ENCODE results near the gene TECTA. TPM values are rescaled to one million over a fixed set of nuclear protein-coding genes. Genes with fewer than 3 reads are reported as not detected.
"Not testable (repeated sequence)": the region's sequence is repeated elsewhere in the genome, so short reads cannot be mapped to it uniquely, and the experiment has no call there.

TECTA gene
- total RNA-seq, 2 donors from 2014 or later = 0.59 to 4.2 TPM

- not testable (repeated sequence) for ATAC-seq, DNase-seq
- intact Hi-C loops (cut with DNase I) = loop anchor here in 1 of 2 donors (10.0 kb wide), 2 partner anchors 160 to 600 kb away; partner anchors contain the start of gene GRIK4
Measured at GRCh38 chr11:121115024-121115423, 14.0 kb downstream of the TECTA start.

DNA sequence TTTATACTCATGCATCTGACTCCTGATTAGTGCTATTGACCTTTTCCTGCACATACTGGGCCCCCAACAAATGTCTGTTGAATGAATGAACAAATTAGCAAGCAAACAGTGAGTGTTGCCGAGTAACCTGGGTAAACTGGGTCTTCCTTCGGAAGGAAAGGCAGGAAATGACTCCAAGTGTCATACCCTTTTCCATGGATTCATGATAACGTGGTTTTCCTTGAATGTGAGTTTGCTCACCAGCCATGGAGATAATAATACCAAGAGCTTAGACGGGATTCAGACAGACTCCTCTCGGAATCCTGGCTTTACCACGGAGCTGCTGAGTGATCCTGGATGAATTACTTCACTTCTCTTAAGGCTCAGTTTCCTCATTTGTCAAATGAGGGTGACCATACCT lies 16.7 kb downstream of the TECTA start:
- DNase-seq (no peak), ATAC-seq (no peak)
- intact Hi-C loops (cut with DNase I) = loop anchor here in 1 of 2 donors (10.0 kb wide), 2 partner anchors 163 to 603 kb away; partner anchors contain the start of gene GRIK4

DNA sequence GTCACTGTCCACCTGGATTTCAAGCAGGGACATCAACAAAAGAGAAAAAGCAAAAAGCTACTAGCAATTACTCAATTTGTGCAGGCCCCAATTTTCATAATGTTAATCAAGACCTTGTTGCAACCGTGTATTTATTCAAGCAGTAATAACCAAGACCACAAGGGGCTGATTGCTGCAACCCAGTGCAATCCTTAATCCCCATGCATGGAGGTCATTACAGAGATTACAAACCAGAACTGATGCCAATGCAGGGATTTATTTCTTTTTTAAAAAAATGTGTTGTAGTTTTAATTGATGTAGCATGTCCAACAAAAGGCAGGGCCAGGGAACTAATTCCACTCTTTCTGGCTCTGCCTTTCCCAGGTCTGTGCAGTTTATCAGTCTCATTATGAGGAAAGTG lies 18.4 kb downstream of the TECTA start:
- intact Hi-C loops (cut with DNase I) = loop anchor here in 1 of 2 donors (10.0 kb wide), 2 partner anchors 165 to 605 kb away; partner anchors contain the start of gene GRIK4
- DNase-seq (no peak), ATAC-seq (peak in 1 of 2 donors; percentile 61)

DNA sequence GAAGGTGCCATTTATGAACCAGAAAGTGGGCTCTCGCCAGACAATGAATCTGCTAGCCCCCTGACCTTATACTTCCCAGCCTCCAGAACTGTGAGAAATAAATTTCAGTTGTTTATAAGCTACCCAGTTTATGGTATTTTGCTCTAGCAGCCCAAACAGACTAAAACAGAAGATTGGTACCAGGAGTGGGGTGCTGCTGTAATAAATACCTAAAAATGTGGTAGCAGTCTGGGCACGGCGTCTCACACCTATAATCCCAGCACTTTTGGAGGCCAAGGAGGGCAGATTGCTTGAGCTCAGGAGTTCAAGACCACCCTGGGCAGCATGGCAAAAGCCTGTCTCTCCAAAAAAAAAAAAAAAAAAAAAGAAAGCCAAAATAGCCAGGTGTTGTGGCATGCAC lies 21.3 kb downstream of the TECTA start:
- intact Hi-C loops (cut with DNase I) = no loop called here
- no peak for ATAC-seq

GRCh38 chr11:121123496-121124069 lies 22.5 kb downstream of the TECTA start:
- ATAC-seq = no peak
- DNase-seq = no peak
- intact Hi-C loops (cut with DNase I) = no loop called here

More for the DNA sequence above, 21.3 kb downstream of the TECTA start:
- DNase-seq = no peak

- ATAC-seq (no peak), DNase-seq (no peak)
- intact Hi-C loops (cut with DNase I) = no loop called here
Measured at GRCh38 chr11:121127809-121128208, 26.8 kb downstream of the TECTA start.

DNA sequence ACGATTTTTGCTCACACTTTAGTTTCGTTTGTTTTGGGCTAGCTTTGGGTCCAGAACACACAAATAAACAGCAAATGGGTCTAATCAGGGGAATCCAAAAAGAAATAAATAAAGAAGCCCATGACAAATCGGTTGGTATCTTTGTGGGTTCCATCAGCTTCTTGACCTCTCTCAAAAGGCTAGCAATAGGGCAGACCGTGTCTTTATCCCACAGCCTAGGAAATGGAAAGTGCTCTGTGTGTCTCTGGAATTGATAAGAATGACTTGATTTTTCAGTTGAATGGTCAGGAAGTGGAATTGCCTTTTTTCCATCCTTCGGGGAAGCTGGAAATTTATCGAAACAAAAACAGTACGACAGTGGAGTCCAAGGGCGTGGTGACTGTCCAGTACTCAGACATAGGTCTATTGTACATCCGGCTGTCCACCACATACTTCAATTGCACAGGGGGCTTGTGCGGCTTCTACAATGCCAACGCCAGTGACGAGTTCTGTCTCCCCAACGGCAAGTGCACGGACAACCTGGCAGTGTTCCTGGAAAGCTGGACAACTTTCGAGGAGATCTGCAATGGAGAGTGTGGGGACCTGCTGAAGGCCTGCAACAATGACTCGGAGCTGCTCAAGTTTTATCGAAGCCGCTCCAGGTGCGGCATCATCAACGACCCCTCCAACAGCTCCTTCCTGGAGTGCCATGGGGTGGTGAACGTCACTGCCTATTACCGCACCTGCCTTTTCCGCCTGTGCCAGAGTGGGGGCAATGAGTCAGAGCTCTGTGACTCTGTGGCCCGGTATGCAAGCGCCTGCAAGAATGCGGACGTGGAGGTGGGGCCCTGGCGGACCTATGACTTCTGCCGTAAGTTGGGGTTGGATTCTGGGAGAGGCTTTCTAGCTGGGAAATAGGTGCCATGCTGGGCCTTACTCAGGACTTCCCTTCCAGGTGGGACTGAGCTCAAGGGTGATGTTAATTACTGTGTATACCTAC lies 28.6 kb downstream of the TECTA start:
- DNase-seq (peak; percentile 51), ATAC-seq (peak in 1 of 2 donors; percentile 52)
- intact Hi-C loops (cut with DNase I) = no loop called here

- intact Hi-C loops (cut with DNase I) = no loop called here
- DNase-seq (no peak), ATAC-seq (no peak)
Measured at GRCh38 chr11:121131656-121132055, 30.6 kb downstream of the TECTA start.

DNA sequence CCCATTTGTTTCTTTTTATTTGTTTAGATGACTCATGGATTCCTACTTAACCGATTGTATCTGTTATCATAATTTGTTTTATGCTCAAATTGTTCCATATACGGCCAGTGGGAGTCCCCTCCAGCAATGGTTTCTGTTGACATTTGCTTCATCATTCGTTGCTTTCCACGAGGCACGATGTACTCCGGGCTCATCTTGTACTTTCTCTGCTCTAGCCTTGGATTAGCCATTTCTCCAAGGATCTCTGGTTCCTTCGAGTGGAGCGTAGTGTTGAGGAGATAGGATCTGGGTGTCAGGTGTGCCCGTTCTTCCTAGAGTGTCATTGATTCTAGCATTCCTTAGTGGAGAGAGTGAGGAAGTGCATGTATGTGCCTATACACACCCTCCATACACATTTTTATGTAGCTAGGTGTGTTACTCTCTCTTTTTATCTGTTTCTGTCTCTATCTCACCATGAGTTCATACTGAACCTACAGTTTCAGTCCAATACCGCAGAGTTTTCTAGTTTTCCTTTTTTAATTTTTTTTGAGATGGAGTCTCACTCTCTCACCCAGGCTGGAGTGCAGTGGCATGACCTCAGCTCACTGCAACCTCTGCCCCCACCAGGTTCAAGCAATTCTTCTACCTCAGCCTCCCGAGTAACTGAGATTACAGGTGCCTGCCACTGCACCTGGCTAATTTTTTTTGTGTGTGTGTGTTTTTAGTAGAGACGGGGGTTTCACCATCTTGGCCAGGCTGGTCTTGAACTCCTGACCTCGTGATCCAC lies 31.4 kb downstream of the TECTA start:
- DNase-seq (no peak), ATAC-seq (no peak)

DNA sequence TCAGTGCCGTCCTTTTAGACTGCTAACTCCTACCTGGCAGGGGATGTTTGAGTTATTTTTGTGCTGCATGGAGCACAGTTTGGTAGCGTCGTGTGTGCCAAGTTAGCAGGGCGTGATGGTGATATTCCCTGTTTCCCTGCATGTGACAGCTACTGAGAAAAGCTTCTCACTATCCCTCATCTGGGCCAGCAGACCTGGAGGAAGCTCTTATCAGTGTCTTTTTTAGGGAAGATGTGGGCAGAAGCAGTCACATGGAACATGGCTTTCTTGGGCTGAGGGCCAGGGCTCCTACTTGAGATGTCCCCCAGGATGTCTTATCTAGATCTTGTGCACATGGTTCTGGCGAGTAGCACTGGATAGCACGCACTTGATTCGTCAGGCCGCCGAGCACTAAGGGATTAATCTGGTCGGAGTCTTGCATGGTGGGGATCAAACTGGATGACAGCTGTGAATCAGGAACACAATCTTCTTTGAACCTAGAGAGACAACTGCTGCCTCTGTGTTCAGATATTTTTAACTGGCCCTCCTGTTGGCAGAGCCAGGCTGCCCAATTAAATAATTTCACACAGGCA lies 33.8 kb downstream of the TECTA start:
- DNase-seq (peak; percentile 32), ATAC-seq (peak; percentile 77 to 78)
- intact Hi-C loops (cut with DNase I) = no loop called here

More for the DNA sequence above, 31.4 kb downstream of the TECTA start:
- intact Hi-C loops (cut with DNase I) = no loop called here

- ATAC-seq (no peak), DNase-seq (no peak)
- intact Hi-C loops (cut with DNase I) = no loop called here
Measured at GRCh38 chr11:121137005-121137404, 36.0 kb downstream of the TECTA start.

- no peak for DNase-seq
- intact Hi-C loops (cut with DNase I) = no loop called here
- no peak for ATAC-seq
Measured at GRCh38 chr11:121138259-121138658, 37.2 kb downstream of the TECTA start.

GRCh38 chr11:121140369-121140768 lies 39.3 kb downstream of the TECTA start:
- intact Hi-C loops (cut with DNase I) = no loop called here
- ATAC-seq (no peak), DNase-seq (no peak)

GRCh38 chr11:121141066-121141465 lies 40.0 kb downstream of the TECTA start:
- intact Hi-C loops (cut with DNase I) = no loop called here
- ATAC-seq (no peak), DNase-seq (no peak)

GRCh38 chr11:121143921-121144320 lies 42.9 kb downstream of the TECTA start:
- intact Hi-C loops (cut with DNase I) = no loop called here
- no peak for DNase-seq
- ATAC-seq = peak; percentile 38 to 81

DNA sequence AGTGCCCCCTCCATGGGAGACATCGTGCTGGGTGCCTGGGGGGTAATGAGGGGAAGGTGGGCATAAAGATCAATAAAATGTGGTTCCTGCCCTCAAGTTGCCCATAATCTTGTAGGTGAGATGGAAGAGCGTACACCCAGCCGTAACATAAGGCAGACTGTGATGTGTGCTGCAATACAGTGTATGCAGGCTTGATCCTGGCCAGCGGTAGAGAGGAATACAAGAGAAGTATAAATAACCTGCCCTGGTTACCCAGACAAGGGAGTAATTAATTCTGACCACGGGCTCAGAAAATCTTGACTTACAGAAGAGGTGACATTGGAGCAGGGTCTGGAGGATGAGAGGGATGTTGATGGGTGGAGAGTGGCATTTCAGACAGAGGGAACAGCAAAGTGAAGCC lies 43.7 kb downstream of the TECTA start:
- DNase-seq (no peak), ATAC-seq (no peak)
- intact Hi-C loops (cut with DNase I) = no loop called here

DNA sequence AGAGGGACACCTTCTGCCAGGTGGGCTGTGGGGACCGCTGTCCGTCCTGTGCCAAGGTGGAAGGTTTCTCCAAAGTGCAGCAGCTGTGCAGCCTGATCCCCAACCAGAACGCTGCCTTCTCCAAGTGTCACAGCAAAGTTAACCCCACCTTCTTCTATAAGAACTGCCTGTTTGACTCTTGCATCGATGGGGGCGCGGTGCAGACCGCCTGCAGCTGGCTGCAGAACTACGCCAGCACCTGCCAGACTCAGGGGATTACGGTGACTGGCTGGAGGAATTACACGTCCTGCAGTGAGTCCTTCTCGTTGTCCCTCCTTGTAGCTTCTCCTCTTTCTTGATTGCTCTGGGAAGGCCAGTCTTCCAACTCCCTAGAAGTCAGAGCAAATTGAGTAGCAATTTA lies 44.8 kb downstream of the TECTA start:
- ATAC-seq (no peak), DNase-seq (no peak)
- intact Hi-C loops (cut with DNase I) = no loop called here

DNA sequence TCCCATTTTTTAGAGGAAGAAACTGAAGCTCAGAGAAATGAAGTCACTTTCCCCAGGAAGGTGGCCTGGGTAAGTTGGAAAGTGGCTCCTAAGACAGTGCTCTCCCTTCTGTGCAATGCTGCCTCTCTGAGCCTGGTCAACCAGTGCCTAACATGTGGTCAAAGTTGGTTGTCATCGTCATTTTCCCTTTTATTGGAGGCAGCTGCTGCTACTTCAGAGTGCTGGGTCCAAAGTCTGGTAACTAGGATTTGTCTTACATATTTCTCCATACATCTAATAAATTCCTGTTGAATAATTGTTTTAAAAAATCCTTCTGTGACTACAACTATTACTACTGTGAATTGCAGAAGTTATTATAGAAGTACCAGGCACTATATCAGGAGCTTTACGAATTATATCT lies 48.1 kb downstream of the TECTA start:
- DNase-seq = no peak
- intact Hi-C loops (cut with DNase I) = no loop called here
- ATAC-seq = no peak

GRCh38 chr11:121151207-121151688 lies 50.2 kb downstream of the TECTA start:
- DNase-seq = no peak
- intact Hi-C loops (cut with DNase I) = no loop called here
- ATAC-seq = no peak

Data from left cardiac atrium (tissue), 4 donors.